Subcutaneous preadipocyte (primary cell): ENCODE results near the gene RSAD1. TPM values are rescaled to one million over a fixed set of nuclear protein-coding genes. Genes with fewer than 3 reads are reported as not detected.

Source experiments
- total RNA-seq: library from RNA; depleted of rRNA; stranded (reverse); fragments of >200 nt; gene quantifications from 2 replicates; pipeline ENCODE4 v1.2.3, GENCODE V29; 2012

The RSAD1 gene
- total RNA-seq: 25.0 and 34.2 TPM in 2 replicates

GRCh38 chr17:50478391-50479381, at the start of gene RSAD1:
TSS of gene RSAD1 (plus strand) at chr17:50478860. CDS start at chr17:50478885, 25 bp downstream.

GRCh38 chr17:50468304-50469207, 10.1 kb upstream of the RSAD1 start, which contains the start of gene CHAD:
TSS of gene CHAD (minus strand) at chr17:50468880. CDS start at chr17:50468813, 67 bp downstream.

GRCh38 chr17:50507871-50508572, 29.4 kb downstream of the RSAD1 start, which contains the start of gene MYCBPAP:
TSS of gene MYCBPAP (plus strand) at chr17:50508439. CDS start at chr17:50508675, 236 bp downstream.

GRCh38 chr17:50532452-50533024, 53.9 kb downstream of the RSAD1 start, which contains the start of gene EPN3:
TSS of gene EPN3 (plus strand) at chr17:50532735. CDS start at chr17:50536557, 3,822 bp downstream.

Other genes starting within 250 kb of the RSAD1 start
- gene TMEM92, start 204.4 kb upstream of the RSAD1 start, total RNA-seq: not detected in 2 replicates
- gene XYLT2, start 132.7 kb upstream of the RSAD1 start, total RNA-seq: 36.7 and 46.1 TPM in 2 replicates
- 46.1 and 60.3 TPM in 2 replicates for gene MRPL27, start 105.7 kb upstream of the RSAD1 start, total RNA-seq
- 9.4 and 10.3 TPM in 2 replicates for gene EME1, start 105.6 kb upstream of the RSAD1 start, total RNA-seq
- gene LRRC59, start 81.3 kb upstream of the RSAD1 start, total RNA-seq: 172 and 222 TPM in 2 replicates
- 10.0 and 15.4 TPM in 2 replicates for gene ACSF2, start 52.6 kb upstream of the RSAD1 start, total RNA-seq
- not detected in 2 replicates for gene CHAD, start 10.0 kb upstream of the RSAD1 start, total RNA-seq
- gene MYCBPAP, start 29.6 kb downstream of the RSAD1 start, total RNA-seq: 0.98 and 1.1 TPM in 2 replicates
- under 0.01 TPM in 1 of 2 replicates, not detected in the other for gene EPN3, start 53.9 kb downstream of the RSAD1 start, total RNA-seq
- gene SPATA20, start 68.3 kb downstream of the RSAD1 start, total RNA-seq: 79.0 and 79.7 TPM in 2 replicates
- gene CACNA1G, start 81.9 kb downstream of the RSAD1 start, total RNA-seq: 0.39 and 0.73 TPM in 2 replicates
- 40.8 and 43.0 TPM in 2 replicates for gene ABCC3, start 156.0 kb downstream of the RSAD1 start, total RNA-seq
- gene ANKRD40, start 229.1 kb downstream of the RSAD1 start, total RNA-seq: 35.6 and 55.3 TPM in 2 replicates
- 24.6 and 26.6 TPM in 2 replicates for gene LUC7L3, start 240.7 kb downstream of the RSAD1 start, total RNA-seq